Spleen (tissue), 11 donors: ENCODE results near the gene CSNK1D. TPM values are rescaled to one million over a fixed set of nuclear protein-coding genes. Genes with fewer than 3 reads are reported as not detected.

Experiments used
- DNase-seq: peaks from one replicate; pipeline ENCODE4 v3.0.0-alpha.2; 2020
- H3K27ac ChIP-seq, 8 donors: fragments of 200-600 bp; sonication (generic) in 7 of 8; 1 replicate in 4 of 8; 2 replicates in 4 of 8; pipeline versions ENCODE4 v1.5.0 to v1.8.0; 2016 to 2021; ENCODE audit warnings: inconsistent platforms in 4 of 8, mild to moderate bottlenecking in 4 of 8, moderate library complexity in 1 of 8
- H3K27me3 ChIP-seq, 7 donors: fragments of 200-600 bp; sonication (generic) in 6 of 7; replicated peaks in 1 of 7; 1 replicate in 4 of 7; 2 replicates in 3 of 7; pipeline versions ENCODE4 v1.5.0 to v1.8.0; 2016 to 2021; ENCODE audit warnings: inconsistent platforms in 3 of 7, mild to moderate bottlenecking in 1 of 7
- H3K36me3 ChIP-seq, 6 donors: fragments of 200-600 bp; sonication (generic) in 5 of 6; 1 replicate in 4 of 6; 2 replicates in 2 of 6; pipeline versions ENCODE4 v1.5.0 to v1.8.0; 2016 to 2021; ENCODE audit warnings: inconsistent platforms in 2 of 6
- H3K4me1 ChIP-seq, 6 donors: fragments of 200-600 bp; sonication (generic) in 5 of 6; 1 replicate in 3 of 6; 2 replicates in 3 of 6; pipeline versions ENCODE4 v1.5.0 to v1.8.0; 2016 to 2021; ENCODE audit warnings: inconsistent platforms in 3 of 6
- H3K4me3 ChIP-seq, 8 donors: fragments of 200-600 bp; sonication (generic) in 7 of 8; 1 replicate in 4 of 8; 2 replicates in 4 of 8; pipeline versions ENCODE4 v1.5.0 to v1.8.0; 2016 to 2021; ENCODE audit warnings: inconsistent platforms in 4 of 8, mild to moderate bottlenecking in 4 of 8, moderate library complexity in 2 of 8
- H3K9me3 ChIP-seq, 8 donors: fragments of 200-600 bp; sonication (generic) in 7 of 8; 1 replicate in 4 of 8; 2 replicates in 4 of 8; pipeline versions ENCODE4 v1.5.0 to v1.8.0; 2016 to 2021; ENCODE audit warnings: inconsistent platforms in 4 of 8
- CTCF ChIP-seq, 11 experiments: fragments of 200-600 bp in 7 of 11; fragments of 450-650 bp in 4 of 11; sonication (generic) in 4 of 11; IDR thresholded peaks in 8 of 11; conservative IDR thresholded peaks in 3 of 11; 1 replicate in 7 of 11; 2 replicates in 4 of 11; pipeline versions ENCODE4 v1.4.0 to v1.8.0; 2016 to 2021; ENCODE audit warnings: antibody characterized with exemption in 11 of 11, inconsistent platforms in 4 of 11, mild to moderate bottlenecking in 1 of 11
- POLR2A ChIP-seq, 3 donors: fragments of 450-650 bp; IDR thresholded peaks; one replicate each; pipeline ENCODE4 v1.5.1; 2017; ENCODE audit warnings: antibody characterized with exemption in 3 of 3, mild to moderate bottlenecking in 1 of 3
- POLR2AphosphoS5 ChIP-seq, 3 donors: sonication (generic); formaldehyde crosslinking; IDR thresholded peaks; one replicate each; pipeline ENCODE4 v1.5.1; 2017; ENCODE audit warnings: antibody characterized with exemption in 3 of 3
- WGBS, 5 donors: extraction: QIAGEN DNeasy Blood & Tissue Kit in 3 of 5; methylation state at CpG; one replicate each; pipeline versions ENCODE4 v1.1.5 to v1.1.7; 2013 to 2018; 5-methylcytosine and 5-hydroxymethylcytosine counted together
- intact Hi-C: fragments of 100-400 bp; cut with DNase I; formaldehyde crosslinking; loops from one replicate; pipeline ENCODE4 v1.15.0; 2023; ENCODE audit warnings: low total_unique reads
- polyA plus RNA-seq, 3 donors: library from polyadenylated mRNA; stranded (reverse); fragments of 200-250 nt; gene quantifications; one replicate each; pipeline ENCODE4 v1.2.1, GENCODE V29; 2013
- total RNA-seq, 7 donors: library from RNA; depleted of rRNA in 3 of 7; stranded (reverse); fragments of >200 nt in 3 of 7; fragmentation: NEBNext Ultra II Directional in 4 of 7; extraction: Animal tissue kit (Norgen Biotek cat#: 25700) in 4 of 7; gene quantifications; one replicate each; pipeline versions ENCODE4 v1.1.0 to v1.2.1, GENCODE V29; 2016 to 2021
- donor health status: healthy with polysubstance abuse.
- donor health status: DM: no; HTN: no; CAD: no; lungs with moderate emphysema.
- donor health status: DM: no; HTN: no; CAD: no.
- donor health status: Bipolar disorder and iron deficiency.
- donor health status: healthy.
- donor health status: DM: no; HTN: no; CAD: no.
- donor health status: DM: yes; HTN: yes; CAD: no.

The CSNK1D gene
- total and polyA plus RNA-seq, 10 donors, result 46.5 to 216 (median 119) TPM

- Histone ChIP-seq H3K27ac (no peak overlapping the region), H3K36me3 (peaks cover 0 to 10% (median 0%) of the 10 kb centered on the region in 6 donors), H3K9me3 (no peaks in the 10 kb centered on the region), H3K27me3 (peaks cover 0 to 68% (median 21%) of the 10 kb centered on the region in 7 donors), H3K4me1 (peaks cover 0 to 38% (median 24%) of the 10 kb centered on the region in 6 donors), H3K4me3 (no peak overlapping the region)
- intact Hi-C loops, result no loop called here
- 82 to 90% (median 88%) methylated on average over 22 to 28 of the region's 28 CpGs for WGBS, 5 donors
- DNase-seq, result no peak
- no peak for TF ChIP-seq CTCF (IDR thresholded peaks at IDR 0.05 in 8 of 11, conservative IDR thresholded peaks at IDR 0.05 in 3 of 11)
- TF ChIP-seq POLR2AphosphoS5 (IDR thresholded peaks at IDR 0.05), result no peak
- TF ChIP-seq POLR2A (IDR thresholded peaks at IDR 0.05), result no peak
Observed at GRCh38 chr17:82313195-82314011, 39.9 kb upstream of the CSNK1D start.

GRCh38 chr17:82311971-82312370 lies 38.5 kb upstream of the CSNK1D start:
- Histone ChIP-seq H3K27ac (no peak overlapping the region), H3K36me3 (peaks cover 0 to 10% (median 0%) of the 10 kb centered on the region in 6 donors), H3K27me3 (peaks cover 0 to 64% (median 21%) of the 10 kb centered on the region in 7 donors), H3K9me3 (no peaks in the 10 kb centered on the region), H3K4me3 (no peak overlapping the region), H3K4me1 (peaks cover 0 to 30% (median 22%) of the 10 kb centered on the region in 6 donors)
- no peak for DNase-seq
- 92 to 94% (median 93%) methylated on average over 13 of the region's 13 CpGs for WGBS, 5 donors
- intact Hi-C loops, result no loop called here
- TF ChIP-seq CTCF (IDR thresholded peaks at IDR 0.05 in 8 of 11, conservative IDR thresholded peaks at IDR 0.05 in 3 of 11), result no peak
- no peak for TF ChIP-seq POLR2A (IDR thresholded peaks at IDR 0.05)
- TF ChIP-seq POLR2AphosphoS5 (IDR thresholded peaks at IDR 0.05), result no peak

- WGBS, 5 donors, result 85 to 90% (median 86%) methylated on average over 14 to 21 of the region's 21 CpGs
- Histone ChIP-seq H3K27ac (no peak overlapping the region), H3K4me1 (peaks cover 0 to 23% (median 17%) of the 10 kb centered on the region in 6 donors), H3K36me3 (peaks cover 0 to 10% (median 0%) of the 10 kb centered on the region in 6 donors), H3K9me3 (no peaks in the 10 kb centered on the region), H3K27me3 (peaks cover 0 to 53% (median 20%) of the 10 kb centered on the region in 7 donors), H3K4me3 (no peak overlapping the region)
- TF ChIP-seq CTCF (IDR thresholded peaks at IDR 0.05 in 8 of 11, conservative IDR thresholded peaks at IDR 0.05 in 3 of 11) (no peak), POLR2AphosphoS5 (IDR thresholded peaks at IDR 0.05) (no peak), POLR2A (IDR thresholded peaks at IDR 0.05) (no peak)
- no peak for DNase-seq
- intact Hi-C loops, result no loop called here
Observed at GRCh38 chr17:82310877-82311276, 37.4 kb upstream of the CSNK1D start.
